Measurements from ENCODE around the gene CHST13. TPM values are rescaled to one million over a fixed set of nuclear protein-coding genes. Genes with fewer than 3 reads are reported as not detected.

The CHST13 gene
- total RNA-seq, 2 experiments from 2014 or later, result not detected

DNA sequence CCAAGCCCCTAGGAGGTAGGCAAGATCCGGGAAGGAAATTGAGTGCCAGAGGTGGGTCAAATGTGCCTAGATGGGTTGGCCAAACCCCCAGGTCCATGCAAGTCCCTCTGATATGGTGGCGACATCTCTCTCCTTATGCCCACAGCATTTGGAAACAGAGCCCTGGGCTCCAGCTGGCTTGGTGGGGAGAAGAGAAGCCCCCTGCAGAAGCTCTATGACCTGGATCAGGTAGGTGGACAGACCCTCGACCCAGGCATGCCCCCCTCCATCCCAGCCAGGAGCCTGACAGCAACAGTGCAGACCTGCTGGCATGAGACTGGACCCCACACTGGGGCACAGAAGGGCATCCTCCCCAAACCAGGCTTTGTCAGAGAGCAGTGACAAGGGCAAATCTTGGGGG lies 12.2 kb downstream of the CHST13 start:
- CTCF ChIA-PET, result no interaction called here
- intact Hi-C loops (cut with micrococcal nuclease), result no loop called here
- Mint-ChIP-seq H3K4me3 (no peak overlapping the region), H3K27me3 (ENCODE audit: low read depth) (peaks cover 13% of the 10 kb centered on the region), H3K4me1 (ENCODE audit: low read depth) (no peaks in the 10 kb centered on the region), H3K27ac (no peak overlapping the region), H3K36me3 (ENCODE audit: low read depth) (no peaks in the 10 kb centered on the region), H3K9me3 (no peaks in the 10 kb centered on the region)
- no peak for DNase-seq

- Mint-ChIP-seq H3K9me3 (no peaks in the 10 kb centered on the region), H3K27ac (no peak overlapping the region), H3K4me1 (ENCODE audit: low read depth) (no peaks in the 10 kb centered on the region), H3K36me3 (ENCODE audit: low read depth) (no peaks in the 10 kb centered on the region), H3K4me3 (no peak overlapping the region), H3K27me3 (ENCODE audit: low read depth) (peaks cover 13% of the 10 kb centered on the region)
- CTCF ChIA-PET, result interaction anchor here (1.3 kb wide), 1 partner anchor 15 kb away, joined by 6 read pairs; no protein-coding TSS in a partner anchor
- intact Hi-C loops (cut with micrococcal nuclease), result no loop called here
- DNase-seq, result no peak
Observed at GRCh38 chr3:126537116-126537729, 13.3 kb downstream of the CHST13 start.

GRCh38 chr3:126537730-126538281 lies 13.9 kb downstream of the CHST13 start:
- CTCF ChIA-PET, result interaction anchor here (1.3 kb wide), 1 partner anchor 15 kb away, joined by 6 read pairs; no protein-coding TSS in a partner anchor
- Mint-ChIP-seq H3K9me3 (no peaks in the 10 kb centered on the region), H3K4me3 (no peak overlapping the region), H3K4me1 (ENCODE audit: low read depth) (no peaks in the 10 kb centered on the region), H3K27ac (no peak overlapping the region), H3K27me3 (ENCODE audit: low read depth) (peaks cover 13% of the 10 kb centered on the region), H3K36me3 (ENCODE audit: low read depth) (no peaks in the 10 kb centered on the region)
- DNase-seq, result no peak
- intact Hi-C loops (cut with micrococcal nuclease), result no loop called here

DNA sequence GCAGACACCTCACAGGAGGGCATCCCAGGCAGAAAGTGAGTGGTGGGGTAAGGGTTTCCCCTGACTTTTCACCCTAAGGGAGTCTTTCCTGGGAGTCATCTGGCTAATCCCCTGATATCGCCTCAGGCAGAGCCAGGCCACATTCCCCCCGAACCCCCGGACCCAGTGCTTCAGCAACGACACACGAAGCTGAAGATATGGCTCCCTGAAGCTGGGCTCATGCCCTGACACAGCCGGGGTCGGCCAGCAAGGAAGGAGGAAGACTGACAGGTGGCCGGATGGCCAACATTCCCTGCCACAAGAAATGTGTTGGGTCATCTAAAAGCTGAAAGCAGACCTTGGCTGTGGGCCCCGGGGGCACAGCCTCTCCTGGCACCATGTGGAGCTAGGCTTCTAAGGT lies 14.4 kb downstream of the CHST13 start:
- intact Hi-C loops (cut with micrococcal nuclease), result no loop called here
- H3K27ac Mint-ChIP-seq, result no peak overlapping the region
- CTCF ChIA-PET, result no interaction called here
- H3K36me3 Mint-ChIP-seq (ENCODE audit: low read depth), result no peaks in the 10 kb centered on the region
- DNase-seq, result no peak
- no peaks in the 10 kb centered on the region for H3K4me1 Mint-ChIP-seq (ENCODE audit: low read depth)
- peaks cover 13% of the 10 kb centered on the region for H3K27me3 Mint-ChIP-seq (ENCODE audit: low read depth)
- H3K9me3 Mint-ChIP-seq, result no peaks in the 10 kb centered on the region
- no peak overlapping the region for H3K4me3 Mint-ChIP-seq

DNA sequence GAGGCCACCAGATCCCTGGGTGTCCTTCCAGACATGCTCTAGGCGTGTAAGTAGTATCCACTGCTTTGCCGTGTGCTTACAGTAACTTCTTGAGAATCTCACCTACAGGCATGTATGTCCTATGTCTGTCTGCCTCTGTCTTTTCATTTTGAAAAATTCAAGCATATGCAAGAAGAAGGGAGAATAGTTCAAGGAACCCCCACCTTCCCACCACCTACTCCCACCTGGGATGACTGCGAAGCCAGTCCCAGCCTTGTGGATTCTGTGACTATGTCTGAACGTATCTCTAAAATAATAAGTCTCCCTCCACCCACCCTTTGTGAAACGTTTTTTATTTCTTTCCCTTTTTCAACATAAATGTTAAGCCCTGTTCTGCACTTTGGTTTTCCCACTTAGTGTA lies 15.0 kb downstream of the CHST13 start:
- intact Hi-C loops (cut with micrococcal nuclease), result no loop called here
- H3K27me3 Mint-ChIP-seq (ENCODE audit: low read depth), result peaks cover 9% of the 10 kb centered on the region
- CTCF ChIA-PET, result no interaction called here
- no peak for DNase-seq
- no peaks in the 10 kb centered on the region for H3K4me1 Mint-ChIP-seq (ENCODE audit: low read depth)
- H3K27ac Mint-ChIP-seq, result no peak overlapping the region
- no peaks in the 10 kb centered on the region for H3K36me3 Mint-ChIP-seq (ENCODE audit: low read depth)
- no peaks in the 10 kb centered on the region for H3K9me3 Mint-ChIP-seq
- H3K4me3 Mint-ChIP-seq, result no peak overlapping the region

DNA sequence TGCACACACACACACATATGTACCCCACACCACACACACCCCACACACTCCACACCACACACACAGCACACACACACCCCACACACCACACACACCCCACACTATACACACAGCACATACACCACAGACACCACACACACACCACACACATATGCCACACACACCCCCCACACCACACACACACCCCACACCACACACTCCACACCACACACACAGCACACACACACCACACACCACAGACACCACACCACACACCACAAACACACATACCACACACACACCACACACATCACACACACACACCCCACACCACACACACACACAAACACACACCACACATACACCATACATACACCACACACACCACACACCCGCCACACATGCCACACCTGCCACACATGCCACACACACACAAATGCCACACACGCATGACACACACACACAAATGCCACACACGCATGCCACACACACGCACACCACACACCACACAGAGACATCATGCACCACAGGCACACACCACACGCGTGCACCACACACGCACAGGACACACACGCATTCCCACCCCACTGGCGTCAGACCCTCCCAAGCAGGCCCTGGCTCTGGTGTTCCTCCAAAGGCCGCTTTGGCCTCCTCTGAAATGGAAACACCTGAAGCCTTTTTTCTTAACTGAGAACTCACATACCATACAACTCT lies 15.7 kb downstream of the CHST13 start:
- CTCF ChIA-PET, result no interaction called here
- Mint-ChIP-seq H3K36me3 (ENCODE audit: low read depth) (no peaks in the 10 kb centered on the region), H3K27me3 (ENCODE audit: low read depth) (peaks cover 4% of the 10 kb centered on the region), H3K4me1 (ENCODE audit: low read depth) (no peaks in the 10 kb centered on the region), H3K27ac (no peak overlapping the region), H3K4me3 (no peak overlapping the region), H3K9me3 (no peaks in the 10 kb centered on the region)
- intact Hi-C loops (cut with micrococcal nuclease), result no loop called here
- DNase-seq, result no peak

DNA sequence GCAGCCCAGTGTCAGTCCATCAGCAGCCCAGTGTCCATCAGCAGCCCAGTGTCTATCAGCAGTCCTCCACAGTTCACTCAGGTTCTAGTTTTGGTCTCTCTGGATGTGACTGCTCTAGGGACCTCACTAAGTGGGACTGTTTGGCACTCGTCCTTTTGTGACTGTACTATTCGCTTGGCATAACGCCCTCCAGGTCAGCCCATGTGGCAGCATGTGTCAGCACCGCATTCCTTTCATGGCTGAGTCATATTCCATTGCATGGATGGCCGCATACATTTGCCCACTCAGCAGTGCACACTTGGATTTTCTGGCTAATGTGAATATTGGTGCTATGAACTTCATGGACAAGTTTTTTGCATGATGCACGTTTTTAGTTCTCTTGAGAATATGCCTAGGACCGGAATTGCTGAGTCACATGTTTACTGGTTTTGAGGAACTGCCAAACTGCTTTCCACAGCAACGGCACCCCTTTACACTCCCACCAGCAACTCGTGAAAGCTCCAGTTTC lies 16.4 kb downstream of the CHST13 start:
- Mint-ChIP-seq H3K9me3 (no peaks in the 10 kb centered on the region), H3K4me1 (ENCODE audit: low read depth) (no peaks in the 10 kb centered on the region), H3K4me3 (no peak overlapping the region), H3K27ac (no peak overlapping the region), H3K36me3 (ENCODE audit: low read depth) (no peaks in the 10 kb centered on the region), H3K27me3 (ENCODE audit: low read depth) (peaks cover 4% of the 10 kb centered on the region)
- DNase-seq, result no peak
- CTCF ChIA-PET, result no interaction called here
- intact Hi-C loops (cut with micrococcal nuclease), result no loop called here

DNA sequence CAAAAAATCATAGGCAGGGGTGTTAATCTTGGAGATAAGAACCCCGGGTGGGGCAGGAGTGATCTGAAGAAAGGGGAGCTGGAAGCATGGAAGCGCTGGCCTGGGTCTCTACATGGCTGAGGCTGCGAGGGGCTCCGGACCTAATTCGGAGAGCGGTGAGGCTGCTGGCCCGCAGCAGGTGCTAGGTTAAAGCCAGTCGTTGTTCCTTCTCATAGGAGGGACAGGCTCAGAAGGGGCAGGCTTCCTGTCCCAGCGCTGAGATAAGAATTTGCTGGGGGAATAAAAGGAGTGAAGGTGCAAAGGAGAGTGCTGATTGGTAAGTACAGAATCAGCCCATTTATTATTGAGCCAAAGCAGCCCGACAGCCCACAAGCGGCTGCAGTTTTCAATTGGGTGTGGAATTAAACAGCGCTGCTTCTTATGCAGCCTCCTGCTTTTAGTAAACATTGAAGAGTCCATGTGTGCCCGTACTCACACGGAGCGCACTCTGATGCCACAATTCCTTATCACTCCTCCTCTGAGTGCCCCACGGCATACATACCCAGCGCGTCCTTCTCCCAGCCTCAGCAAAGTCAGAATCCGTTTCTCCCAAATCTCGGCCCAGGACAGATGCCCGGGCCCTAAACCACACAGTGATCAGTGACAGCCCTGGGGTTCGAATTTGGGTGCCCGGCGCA lies 17.1 kb downstream of the CHST13 start:
- intact Hi-C loops (cut with micrococcal nuclease), result no loop called here
- peaks cover 3% of the 10 kb centered on the region for H3K27me3 Mint-ChIP-seq (ENCODE audit: low read depth)
- H3K4me1 Mint-ChIP-seq (ENCODE audit: low read depth), result no peaks in the 10 kb centered on the region
- no peaks in the 10 kb centered on the region for H3K36me3 Mint-ChIP-seq (ENCODE audit: low read depth)
- no peak overlapping the region for H3K27ac Mint-ChIP-seq
- no peak overlapping the region for H3K4me3 Mint-ChIP-seq
- no peaks in the 10 kb centered on the region for H3K9me3 Mint-ChIP-seq
- DNase-seq, result no peak
- CTCF ChIA-PET, result no interaction called here

DNA sequence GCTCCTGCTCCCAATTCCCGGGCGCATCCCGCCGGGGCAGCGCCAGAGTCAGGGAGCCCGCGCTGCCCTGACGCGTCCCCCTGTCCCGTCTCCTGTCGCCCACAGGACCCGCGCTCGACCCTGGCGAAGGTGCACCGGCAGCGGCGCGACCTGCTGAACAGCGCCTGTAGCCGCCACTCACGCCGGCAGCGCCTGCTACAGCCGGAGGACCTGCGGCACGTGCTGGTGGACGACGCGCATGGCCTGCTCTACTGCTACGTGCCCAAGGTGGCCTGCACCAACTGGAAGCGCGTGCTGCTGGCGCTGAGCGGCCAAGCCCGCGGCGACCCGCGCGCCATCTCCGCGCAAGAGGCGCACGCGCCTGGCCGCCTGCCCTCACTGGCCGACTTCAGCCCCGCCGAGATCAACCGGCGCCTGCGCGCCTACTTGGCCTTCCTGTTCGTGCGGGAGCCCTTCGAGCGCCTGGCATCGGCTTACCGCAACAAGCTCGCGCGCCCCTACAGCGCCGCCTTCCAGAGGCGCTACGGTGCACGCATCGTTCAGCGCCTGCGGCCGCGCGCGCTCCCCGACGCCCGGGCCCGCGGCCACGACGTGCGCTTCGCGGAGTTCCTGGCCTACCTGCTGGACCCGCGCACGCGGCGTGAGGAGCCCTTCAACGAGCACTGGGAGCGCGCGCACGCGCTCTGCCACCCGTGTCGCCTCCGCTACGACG lies 17.8 kb downstream of the CHST13 start:
- DNase-seq, result no peak
- H3K27me3 Mint-ChIP-seq (ENCODE audit: low read depth), result peaks cover 3% of the 10 kb centered on the region

GRCh38 chr3:126542340-126543241 lies 18.6 kb downstream of the CHST13 start:
- Mint-ChIP-seq H3K27ac (no peak overlapping the region), H3K4me1 (ENCODE audit: low read depth) (no peaks in the 10 kb centered on the region), H3K27me3 (ENCODE audit: low read depth) (peaks cover 3% of the 10 kb centered on the region), H3K9me3 (no peaks in the 10 kb centered on the region), H3K4me3 (no peak overlapping the region), H3K36me3 (ENCODE audit: low read depth) (no peaks in the 10 kb centered on the region)
- intact Hi-C loops (cut with micrococcal nuclease), result no loop called here
- CTCF ChIA-PET, result no interaction called here
- DNase-seq, result no peak

More for the DNA sequence above, 17.8 kb downstream of the CHST13 start:
- CTCF ChIA-PET, result no interaction called here
- intact Hi-C loops (cut with micrococcal nuclease), result no loop called here
- Mint-ChIP-seq H3K36me3 (ENCODE audit: low read depth) (no peaks in the 10 kb centered on the region), H3K9me3 (no peaks in the 10 kb centered on the region), H3K27ac (no peak overlapping the region), H3K4me1 (ENCODE audit: low read depth) (no peaks in the 10 kb centered on the region), H3K4me3 (no peak overlapping the region)

- intact Hi-C loops (cut with micrococcal nuclease), result no loop called here
- Mint-ChIP-seq H3K4me1 (ENCODE audit: low read depth) (no peaks in the 10 kb centered on the region), H3K4me3 (no peak overlapping the region), H3K9me3 (no peaks in the 10 kb centered on the region), H3K27ac (no peak overlapping the region), H3K27me3 (ENCODE audit: low read depth) (peaks cover 3% of the 10 kb centered on the region), H3K36me3 (ENCODE audit: low read depth) (no peaks in the 10 kb centered on the region)
- DNase-seq, result no peak
- CTCF ChIA-PET, result interaction anchor here (0.6 kb wide), 1 partner anchor 286 kb away, joined by 3 read pairs; no protein-coding TSS in a partner anchor
Observed at GRCh38 chr3:126543457-126544061, 19.6 kb downstream of the CHST13 start.

Measured in activated naive CD4-positive, alpha-beta T cell treated with anti-CD3 and anti-CD28 coated beads for 36 hours (primary cell).